Stimulated activated CD8-positive, alpha-beta memory T cell treated with anti-CD3 and anti-CD28 coated beads, Interleukin-4, amount 100 ng/mL, for 1 hour (primary cell): ENCODE measurements around the gene DNAJC16.

ENCODE experiments used
- DNase-seq, 2 donors: peaks; one replicate each; pipeline ENCODE4 v3.0.0-alpha.2; 2020; ENCODE audit warnings: low read depth in 2 of 2, low spot score in 1 of 2

Gene DNAJC16

GRCh38 chr1:15618655-15619525, 92.2 kb downstream of the DNAJC16 start:
- no peak for DNase-seq

GRCh38 chr1:15620155-15620545, 93.5 kb downstream of the DNAJC16 start:
- no peak for DNase-seq

GRCh38 chr1:15620902-15621682, 94.4 kb downstream of the DNAJC16 start:
- DNase-seq: no peak

GRCh38 chr1:15621975-15622374, 95.3 kb downstream of the DNAJC16 start:
- DNase-seq: no peak

GRCh38 chr1:15622712-15623373, 96.2 kb downstream of the DNAJC16 start:
- DNase-seq: no peak

GRCh38 chr1:15623435-15623834, 96.8 kb downstream of the DNAJC16 start:
- no peak for DNase-seq

GRCh38 chr1:15624133-15624714, 97.6 kb downstream of the DNAJC16 start:
- DNase-seq: no peak

- no peak for DNase-seq
These were observed 98.6 kb downstream of the DNAJC16 start for GRCh38 chr1:15625056-15625917.
